ENCODE results near the gene SIK3.

Gene SIK3

GRCh38 chr11:116833816-116834534 lies 264.3 kb downstream of the SIK3 start:
- DNase-seq, result no peak

- DNase-seq, result no peak
These were observed 264.8 kb downstream of the SIK3 start for GRCh38 chr11:116833491-116833815.

GRCh38 chr11:116832350-116833290 lies 265.6 kb downstream of the SIK3 start:
- no peak for DNase-seq

- no peak for DNase-seq
These were observed 266.4 kb downstream of the SIK3 start for GRCh38 chr11:116831790-116832349.

GRCh38 chr11:116830184-116830912 lies 267.9 kb downstream of the SIK3 start:
- no peak for DNase-seq

GRCh38 chr11:116829525-116830183 lies 268.6 kb downstream of the SIK3 start, which contains the start of gene APOC3:
Gene APOC3 (plus strand): TSS chr11:116829907. CDS start chr11:116830583, 676 bp downstream.
- DNase-seq, result peak; percentile 68

- DNase-seq, result no peak
These were observed 269.4 kb downstream of the SIK3 start for GRCh38 chr11:116828632-116829524.

GRCh38 chr11:116827461-116827860 lies 270.8 kb downstream of the SIK3 start:
- no peak for DNase-seq

GRCh38 chr11:116826751-116827431 lies 271.3 kb downstream of the SIK3 start:
- DNase-seq, result no peak

- no peak for DNase-seq
These were observed 272.1 kb downstream of the SIK3 start for GRCh38 chr11:116825854-116826750.

GRCh38 chr11:116825434-116825833 lies 272.8 kb downstream of the SIK3 start:
- no peak for DNase-seq

- DNase-seq, result no peak
These were observed 275.0 kb downstream of the SIK3 start, which contains the start of gene APOA4 for GRCh38 chr11:116823031-116823843. Gene APOA4 (minus strand): TSS chr11:116823304. CDS start chr11:116823191, 113 bp downstream.

- no peak for DNase-seq
These were observed 275.7 kb downstream of the SIK3 start for GRCh38 chr11:116822575-116822974.

- DNase-seq, result no peak
These were observed 276.9 kb downstream of the SIK3 start for GRCh38 chr11:116821050-116821918.

GRCh38 chr11:116819049-116819448 lies 279.2 kb downstream of the SIK3 start:
- no peak for DNase-seq

GRCh38 chr11:116814502-116814901 lies 283.7 kb downstream of the SIK3 start:
- no peak for DNase-seq

GRCh38 chr11:116813781-116814471 lies 284.3 kb downstream of the SIK3 start:
- no peak for DNase-seq

Data from fibroblast of upper back skin (primary cell).